ENCODE data around the gene ARF3. TPM values are rescaled to one million over a fixed set of nuclear protein-coding genes. Genes with fewer than 3 reads are reported as not detected.

ARF3 gene
- total and polyA plus RNA-seq, 9 of the 15 experiments (the other 6 are each of a cell fraction or from before 2014, with no cell fraction given), result 5.9 to 170 (median 64.4) TPM

DNA sequence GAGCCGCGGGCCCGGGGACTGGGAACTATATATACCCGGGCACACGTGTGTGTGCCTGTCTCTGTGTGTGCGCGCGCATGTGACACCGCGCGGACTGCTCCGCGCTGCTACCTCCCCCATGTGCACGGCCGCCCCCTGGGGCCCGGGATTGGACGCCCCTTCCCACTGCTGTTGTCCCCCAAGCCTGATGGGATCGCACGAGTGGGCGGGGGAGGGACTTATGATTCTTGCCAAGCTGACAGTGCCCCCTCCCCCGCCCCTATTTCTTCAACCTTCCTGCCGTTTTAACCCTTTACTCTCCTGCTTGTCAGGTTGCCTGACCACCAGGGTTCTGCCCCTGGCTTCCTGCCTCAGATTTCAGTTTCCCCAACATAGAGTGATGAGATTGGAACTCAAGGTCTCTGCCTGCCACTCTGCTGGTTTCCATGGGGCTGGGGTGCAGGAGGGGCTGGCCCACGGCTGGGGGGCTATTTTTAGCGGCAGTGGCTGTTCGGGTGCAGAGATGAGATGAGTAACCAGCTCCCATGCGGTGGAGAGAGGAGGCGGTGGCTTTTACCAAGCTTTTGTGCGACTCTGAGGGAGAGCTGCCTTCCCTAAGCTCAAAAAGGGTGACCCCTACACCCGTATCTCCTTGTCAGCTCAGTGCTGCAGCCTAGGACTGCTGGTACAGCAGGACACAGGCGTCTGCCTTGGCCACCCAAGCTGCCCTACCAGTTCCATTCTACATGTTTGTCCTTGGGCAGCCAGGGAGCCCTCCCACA, 42.3 kb upstream of the ARF3 start, which contains the start of gene DDN (continued):
- TF ChIP-seq NCOA1 (IDR thresholded peaks at IDR 0.05; ENCODE audit: low read depth) (no peak), PHF21A (IDR thresholded peaks at IDR 0.05; ENCODE audit: borderline replicate concordance, low read depth) (no peak), TRIM28 (IDR thresholded peaks at IDR 0.05) (no peak), MEIS2 (IDR thresholded peaks at IDR 0.05; ENCODE audit: partially characterized antibody) (no peak), PPARD (CRISPR knock-in tag; IDR thresholded peaks at IDR 0.05) (no peak), HIVEP1 (CRISPR knock-in tag; IDR thresholded peaks at IDR 0.05) (no peak), PHB (CRISPR knock-in tag; IDR thresholded peaks at IDR 0.05) (no peak), ZNF324 (CRISPR knock-in tag; IDR thresholded peaks at IDR 0.05) (no peak), MAFF (IDR thresholded peaks at IDR 0.05; ENCODE audit: low read length) (no peak), ZNF133 (CRISPR knock-in tag; IDR thresholded peaks at IDR 0.05) (no peak), CBX3 (IDR thresholded peaks at IDR 0.05; ENCODE audit: borderline replicate concordance in 1 of 2, low read length in 2 of 2) (no peak), MBD2 (IDR thresholded peaks at IDR 0.05; ENCODE audit: borderline replicate concordance, low read depth) (0 out of 2 replicates have a peak, but pooled peaks have one; percentile 10)
- TF ChIP-seq, protein P1, sequence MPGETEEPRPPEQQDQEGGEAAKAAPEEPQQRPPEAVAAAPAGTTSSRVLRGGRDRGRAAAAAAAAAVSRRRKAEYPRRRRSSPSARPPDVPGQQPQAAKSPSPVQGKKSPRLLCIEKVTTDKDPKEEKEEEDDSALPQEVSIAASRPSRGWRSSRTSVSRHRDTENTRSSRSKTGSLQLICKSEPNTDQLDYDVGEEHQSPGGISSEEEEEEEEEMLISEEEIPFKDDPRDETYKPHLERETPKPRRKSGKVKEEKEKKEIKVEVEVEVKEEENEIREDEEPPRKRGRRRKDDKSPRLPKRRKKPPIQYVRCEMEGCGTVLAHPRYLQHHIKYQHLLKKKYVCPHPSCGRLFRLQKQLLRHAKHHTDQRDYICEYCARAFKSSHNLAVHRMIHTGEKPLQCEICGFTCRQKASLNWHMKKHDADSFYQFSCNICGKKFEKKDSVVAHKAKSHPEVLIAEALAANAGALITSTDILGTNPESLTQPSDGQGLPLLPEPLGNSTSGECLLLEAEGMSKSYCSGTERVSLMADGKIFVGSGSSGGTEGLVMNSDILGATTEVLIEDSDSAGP (CRISPR knock-in tag; IDR thresholded peaks at IDR 0.05), result no peak
- TF ChIP-seq, protein P2, sequence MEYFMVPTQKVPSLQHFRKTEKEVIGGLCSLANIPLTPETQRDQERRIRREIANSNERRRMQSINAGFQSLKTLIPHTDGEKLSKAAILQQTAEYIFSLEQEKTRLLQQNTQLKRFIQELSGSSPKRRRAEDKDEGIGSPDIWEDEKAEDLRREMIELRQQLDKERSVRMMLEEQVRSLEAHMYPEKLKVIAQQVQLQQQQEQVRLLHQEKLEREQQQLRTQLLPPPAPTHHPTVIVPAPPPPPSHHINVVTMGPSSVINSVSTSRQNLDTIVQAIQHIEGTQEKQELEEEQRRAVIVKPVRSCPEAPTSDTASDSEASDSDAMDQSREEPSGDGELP (CRISPR knock-in tag; IDR thresholded peaks at IDR 0.05; ENCODE audit: borderline replicate concordance), result peak; percentile 11; the same call in 1 of the 2 replicates
- TF ChIP-seq, protein P3, sequence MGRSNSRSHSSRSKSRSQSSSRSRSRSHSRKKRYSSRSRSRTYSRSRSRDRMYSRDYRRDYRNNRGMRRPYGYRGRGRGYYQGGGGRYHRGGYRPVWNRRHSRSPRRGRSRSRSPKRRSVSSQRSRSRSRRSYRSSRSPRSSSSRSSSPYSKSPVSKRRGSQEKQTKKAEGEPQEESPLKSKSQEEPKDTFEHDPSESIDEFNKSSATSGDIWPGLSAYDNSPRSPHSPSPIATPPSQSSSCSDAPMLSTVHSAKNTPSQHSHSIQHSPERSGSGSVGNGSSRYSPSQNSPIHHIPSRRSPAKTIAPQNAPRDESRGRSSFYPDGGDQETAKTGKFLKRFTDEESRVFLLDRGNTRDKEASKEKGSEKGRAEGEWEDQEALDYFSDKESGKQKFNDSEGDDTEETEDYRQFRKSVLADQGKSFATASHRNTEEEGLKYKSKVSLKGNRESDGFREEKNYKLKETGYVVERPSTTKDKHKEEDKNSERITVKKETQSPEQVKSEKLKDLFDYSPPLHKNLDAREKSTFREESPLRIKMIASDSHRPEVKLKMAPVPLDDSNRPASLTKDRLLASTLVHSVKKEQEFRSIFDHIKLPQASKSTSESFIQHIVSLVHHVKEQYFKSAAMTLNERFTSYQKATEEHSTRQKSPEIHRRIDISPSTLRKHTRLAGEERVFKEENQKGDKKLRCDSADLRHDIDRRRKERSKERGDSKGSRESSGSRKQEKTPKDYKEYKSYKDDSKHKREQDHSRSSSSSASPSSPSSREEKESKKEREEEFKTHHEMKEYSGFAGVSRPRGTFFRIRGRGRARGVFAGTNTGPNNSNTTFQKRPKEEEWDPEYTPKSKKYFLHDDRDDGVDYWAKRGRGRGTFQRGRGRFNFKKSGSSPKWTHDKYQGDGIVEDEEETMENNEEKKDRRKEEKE (IDR thresholded peaks at IDR 0.05; ENCODE audit: borderline replicate concordance in 1 of 2, control insufficient read depth in 1 of 2, low read depth in 2 of 2, low read length in 1 of 2), result no peak
- TF ChIP-seq, protein P4, sequence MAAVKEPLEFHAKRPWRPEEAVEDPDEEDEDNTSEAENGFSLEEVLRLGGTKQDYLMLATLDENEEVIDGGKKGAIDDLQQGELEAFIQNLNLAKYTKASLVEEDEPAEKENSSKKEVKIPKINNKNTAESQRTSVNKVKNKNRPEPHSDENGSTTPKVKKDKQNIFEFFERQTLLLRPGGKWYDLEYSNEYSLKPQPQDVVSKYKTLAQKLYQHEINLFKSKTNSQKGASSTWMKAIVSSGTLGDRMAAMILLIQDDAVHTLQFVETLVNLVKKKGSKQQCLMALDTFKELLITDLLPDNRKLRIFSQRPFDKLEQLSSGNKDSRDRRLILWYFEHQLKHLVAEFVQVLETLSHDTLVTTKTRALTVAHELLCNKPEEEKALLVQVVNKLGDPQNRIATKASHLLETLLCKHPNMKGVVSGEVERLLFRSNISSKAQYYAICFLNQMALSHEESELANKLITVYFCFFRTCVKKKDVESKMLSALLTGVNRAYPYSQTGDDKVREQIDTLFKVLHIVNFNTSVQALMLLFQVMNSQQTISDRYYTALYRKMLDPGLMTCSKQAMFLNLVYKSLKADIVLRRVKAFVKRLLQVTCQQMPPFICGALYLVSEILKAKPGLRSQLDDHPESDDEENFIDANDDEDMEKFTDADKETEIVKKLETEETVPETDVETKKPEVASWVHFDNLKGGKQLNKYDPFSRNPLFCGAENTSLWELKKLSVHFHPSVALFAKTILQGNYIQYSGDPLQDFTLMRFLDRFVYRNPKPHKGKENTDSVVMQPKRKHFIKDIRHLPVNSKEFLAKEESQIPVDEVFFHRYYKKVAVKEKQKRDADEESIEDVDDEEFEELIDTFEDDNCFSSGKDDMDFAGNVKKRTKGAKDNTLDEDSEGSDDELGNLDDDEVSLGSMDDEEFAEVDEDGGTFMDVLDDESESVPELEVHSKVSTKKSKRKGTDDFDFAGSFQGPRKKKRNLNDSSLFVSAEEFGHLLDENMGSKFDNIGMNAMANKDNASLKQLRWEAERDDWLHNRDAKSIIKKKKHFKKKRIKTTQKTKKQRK (IDR thresholded peaks at IDR 0.05; ENCODE audit: borderline replicate concordance, low read depth, low read length), result no peak
- TF ChIP-seq, protein P5, sequence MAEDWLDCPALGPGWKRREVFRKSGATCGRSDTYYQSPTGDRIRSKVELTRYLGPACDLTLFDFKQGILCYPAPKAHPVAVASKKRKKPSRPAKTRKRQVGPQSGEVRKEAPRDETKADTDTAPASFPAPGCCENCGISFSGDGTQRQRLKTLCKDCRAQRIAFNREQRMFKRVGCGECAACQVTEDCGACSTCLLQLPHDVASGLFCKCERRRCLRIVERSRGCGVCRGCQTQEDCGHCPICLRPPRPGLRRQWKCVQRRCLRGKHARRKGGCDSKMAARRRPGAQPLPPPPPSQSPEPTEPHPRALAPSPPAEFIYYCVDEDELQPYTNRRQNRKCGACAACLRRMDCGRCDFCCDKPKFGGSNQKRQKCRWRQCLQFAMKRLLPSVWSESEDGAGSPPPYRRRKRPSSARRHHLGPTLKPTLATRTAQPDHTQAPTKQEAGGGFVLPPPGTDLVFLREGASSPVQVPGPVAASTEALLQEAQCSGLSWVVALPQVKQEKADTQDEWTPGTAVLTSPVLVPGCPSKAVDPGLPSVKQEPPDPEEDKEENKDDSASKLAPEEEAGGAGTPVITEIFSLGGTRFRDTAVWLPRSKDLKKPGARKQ (CRISPR knock-in tag; IDR thresholded peaks at IDR 0.05), result no peak

Measured in K562 (cell line).